ENCODE results near the gene EGF.

DNA sequence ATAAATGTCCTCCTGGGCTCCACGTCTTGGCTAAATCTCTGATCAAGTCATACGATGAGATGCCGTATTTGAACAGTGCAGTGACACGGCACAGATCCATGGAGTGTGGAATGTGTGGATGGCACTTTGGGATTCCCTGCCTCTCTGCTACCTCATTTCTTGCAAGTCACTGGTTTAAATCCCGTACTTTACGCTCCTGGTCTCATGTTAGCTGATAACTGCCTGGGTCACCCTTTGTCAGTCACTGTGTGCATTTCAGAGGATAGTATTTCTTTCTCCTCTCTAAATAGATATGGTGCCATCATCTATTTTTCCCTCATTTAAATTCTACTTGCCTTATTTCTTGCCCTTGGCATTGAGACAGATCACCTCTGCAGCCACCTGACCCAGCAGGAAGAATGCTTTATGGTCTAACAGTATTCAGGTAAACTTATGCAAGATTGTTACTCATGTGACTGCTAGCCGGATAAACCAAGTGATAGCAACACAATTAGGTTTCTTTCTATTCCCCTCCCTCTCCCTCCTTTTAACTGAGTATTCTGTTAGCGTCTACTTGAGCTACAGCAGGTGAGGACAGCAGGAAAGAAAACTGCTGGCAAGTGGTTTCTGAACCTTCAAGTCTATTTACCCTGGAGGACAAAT, 2.8 kb downstream of the EGF start:
- no peak for TF ChIP-seq CTCF (IDR thresholded peaks at IDR 0.05; ENCODE audit: low read length)
- no peak for TF ChIP-seq EZH2 (IDR thresholded peaks at IDR 0.05; ENCODE audit: borderline replicate concordance, low read length)

All from OCI-LY1 (cell line).